ENCODE measurements around the gene CAMKMT. TPM values are rescaled to one million over a fixed set of nuclear protein-coding genes. Genes with fewer than 3 reads are reported as not detected.

Gene CAMKMT
- polyA plus RNA-seq, 3 donors = 4.7 to 7.8 (median 7.0) TPM

GRCh38 chr2:44680424-44680971 is 318.8 kb downstream of the CAMKMT start:
- H3K4me2 ChIP-seq (replicated peaks; ENCODE audit: extremely low read depth, low read length, poor library complexity, severe bottlenecking) = no peak overlapping the region
- H3K9me3 ChIP-seq (replicated peaks in 1 of 2; ENCODE audit: control insufficient read depth in 1 of 2, insufficient read depth in 1 of 2, low read length in 2 of 2) = no peaks in the 10 kb centered on the region
- Mint-ChIP-seq H3K4me1 (no peaks in the 10 kb centered on the region), H3K27ac (no peak overlapping the region), H3K27me3 (ENCODE audit: low read depth in 3 of 3) (peaks cover 3 to 13% (median 3%) of the 10 kb centered on the region in 3 donors), H3K4me3 (no peak overlapping the region), H3K36me3 (no peaks in the 10 kb centered on the region), H3K9me3 (peaks cover 0 to 2% (median 0%) of the 10 kb centered on the region in 7 donors)
- no peak for TF ChIP-seq CTCF (IDR thresholded peaks at IDR 0.05)
- no peak for DNase-seq
- no peak overlapping the region for H3K4me3 ChIP-seq (replicated peaks in 1 of 3; ENCODE audit: low read depth in 2 of 3, low read length in 3 of 3)
- no peaks in the 10 kb centered on the region for H3K4me1 ChIP-seq (ENCODE audit: control insufficient read depth in 1 of 2, insufficient read depth in 2 of 2, low read length in 2 of 2)
- H3K9ac ChIP-seq (ENCODE audit: insufficient read depth, low read length, poor library complexity, severe bottlenecking) = no peak overlapping the region
- intact Hi-C loops (cut with micrococcal nuclease) = no loop called here
- H4K20me1 ChIP-seq (ENCODE audit: insufficient read depth, low read length) = no peaks in the 10 kb centered on the region
- H3K27me3 ChIP-seq (ENCODE audit: control insufficient read depth in 2 of 2, insufficient read depth in 2 of 2, low read length in 2 of 2) = peaks cover 0 to 2% of the 10 kb centered on the region in 2 donors
- H3K79me2 ChIP-seq (ENCODE audit: insufficient read depth, low read length) = no peaks in the 10 kb centered on the region
- H2AFZ ChIP-seq (ENCODE audit: insufficient read depth, low read depth, low read length, poor library complexity, severe bottlenecking) = no peak overlapping the region
- H3K36me3 ChIP-seq (replicated peaks in 1 of 2; ENCODE audit: control insufficient read depth in 1 of 2, insufficient read depth in 2 of 2, low read length in 2 of 2) = no peaks in the 10 kb centered on the region
- no peak overlapping the region for H3K27ac ChIP-seq (ENCODE audit: low read depth in 1 of 2, low read length in 2 of 2)
- 100% methylated on average over 1 of the region's 8 CpGs for WGBS (ENCODE audit: insufficient coverage)

GRCh38 chr2:44680983-44681531 is 319.3 kb downstream of the CAMKMT start:
- Mint-ChIP-seq H3K27me3 (ENCODE audit: low read depth in 3 of 3) (peaks cover 3 to 13% (median 3%) of the 10 kb centered on the region in 3 donors), H3K4me1 (no peaks in the 10 kb centered on the region), H3K36me3 (no peaks in the 10 kb centered on the region), H3K27ac (no peak overlapping the region), H3K4me3 (no peak overlapping the region), H3K9me3 (peaks cover 0 to 2% (median 0%) of the 10 kb centered on the region in 7 donors)
- H4K20me1 ChIP-seq (ENCODE audit: insufficient read depth, low read length) = no peaks in the 10 kb centered on the region
- H3K27me3 ChIP-seq (ENCODE audit: control insufficient read depth in 2 of 2, insufficient read depth in 2 of 2, low read length in 2 of 2) = peaks cover 0 to 2% of the 10 kb centered on the region in 2 donors
- intact Hi-C loops (cut with micrococcal nuclease) = no loop called here
- no peak for DNase-seq
- H3K27ac ChIP-seq (ENCODE audit: low read depth in 1 of 2, low read length in 2 of 2) = no peak overlapping the region
- WGBS (ENCODE audit: insufficient coverage) = no CpG with 5 or more reads among the region's 5 CpGs
- H2AFZ ChIP-seq (ENCODE audit: insufficient read depth, low read depth, low read length, poor library complexity, severe bottlenecking) = no peak overlapping the region
- no peaks in the 10 kb centered on the region for H3K79me2 ChIP-seq (ENCODE audit: insufficient read depth, low read length)
- H3K9me3 ChIP-seq (replicated peaks in 1 of 2; ENCODE audit: control insufficient read depth in 1 of 2, insufficient read depth in 1 of 2, low read length in 2 of 2) = no peaks in the 10 kb centered on the region
- no peaks in the 10 kb centered on the region for H3K36me3 ChIP-seq (replicated peaks in 1 of 2; ENCODE audit: control insufficient read depth in 1 of 2, insufficient read depth in 2 of 2, low read length in 2 of 2)
- H3K9ac ChIP-seq (ENCODE audit: insufficient read depth, low read length, poor library complexity, severe bottlenecking) = no peak overlapping the region
- TF ChIP-seq CTCF (IDR thresholded peaks at IDR 0.05) = no peak
- no peak overlapping the region for H3K4me2 ChIP-seq (replicated peaks; ENCODE audit: extremely low read depth, low read length, poor library complexity, severe bottlenecking)
- H3K4me1 ChIP-seq (ENCODE audit: control insufficient read depth in 1 of 2, insufficient read depth in 2 of 2, low read length in 2 of 2) = no peaks in the 10 kb centered on the region
- no peak overlapping the region for H3K4me3 ChIP-seq (replicated peaks in 1 of 3; ENCODE audit: low read depth in 2 of 3, low read length in 3 of 3)
